ENCODE results near the gene PRUNE1.
A peak's percentile ranks its signal among the peaks of the same experiment; 100 is the strongest.

Gene PRUNE1

GRCh38 chr1:150979092-150980056 is 28.9 kb upstream of the PRUNE1 start:
- peak; percentile 92 to 95 for DNase-seq

- DNase-seq, result no peak
Measured at GRCh38 chr1:150981177-150981804, 27.0 kb upstream of the PRUNE1 start.

- peak; percentile 39 to 70 for DNase-seq
Measured at GRCh38 chr1:150981805-150982712, 26.2 kb upstream of the PRUNE1 start, which contains the start of gene ANXA9. Gene ANXA9 (plus strand): TSS chr1:150982292. CDS start chr1:150983106, 814 bp downstream.

- no peak for DNase-seq
Measured at GRCh38 chr1:150985179-150985825, 22.9 kb upstream of the PRUNE1 start.

- no peak for DNase-seq
Measured at GRCh38 chr1:150987924-150988323, 20.3 kb upstream of the PRUNE1 start.

GRCh38 chr1:150992626-150993025 is 15.6 kb upstream of the PRUNE1 start:
- DNase-seq, result no peak

- no peak for DNase-seq
Measured at GRCh38 chr1:150994248-150994647, 14.0 kb upstream of the PRUNE1 start.

GRCh38 chr1:150995460-150995859 is 12.8 kb upstream of the PRUNE1 start:
- DNase-seq, result no peak

GRCh38 chr1:150995896-150996295 is 12.4 kb upstream of the PRUNE1 start:
- peak; percentile 36 to 45 for DNase-seq

- DNase-seq, result no peak
Measured at GRCh38 chr1:150997126-150997872, 10.9 kb upstream of the PRUNE1 start.

- DNase-seq, result no peak
Measured at GRCh38 chr1:150997949-150998348, 10.3 kb upstream of the PRUNE1 start.

GRCh38 chr1:150999051-150999674 is 9.1 kb upstream of the PRUNE1 start:
- DNase-seq, result peak; percentile 19 to 67

GRCh38 chr1:150999926-151000325 is 8.3 kb upstream of the PRUNE1 start:
- peak; percentile 21 to 31 for DNase-seq

- no peak for DNase-seq
Measured at GRCh38 chr1:151000408-151000807, 7.8 kb upstream of the PRUNE1 start.

GRCh38 chr1:151001602-151002001 is 6.6 kb upstream of the PRUNE1 start:
- peak; percentile 60 to 79 for DNase-seq

GRCh38 chr1:151002051-151002450 is 6.2 kb upstream of the PRUNE1 start:
- DNase-seq, result peak; percentile 41 to 46

- no peak for DNase-seq
Measured at GRCh38 chr1:151002611-151003010, 5.6 kb upstream of the PRUNE1 start.

GRCh38 chr1:151003180-151003579 is 5.1 kb upstream of the PRUNE1 start:
- DNase-seq, result peak in 1 of 2 donors; percentile 19

- DNase-seq, result no peak
Measured at GRCh38 chr1:151005729-151006319, 2.4 kb upstream of the PRUNE1 start.

GRCh38 chr1:151006327-151007052 is 1.8 kb upstream of the PRUNE1 start, which contains the start of gene MINDY1:
Gene MINDY1 (minus strand): TSS chr1:151006902. CDS start chr1:151002617, 4,285 bp downstream.
- DNase-seq, result peak; percentile 72 to 78

Data from inflammatory macrophage (primary cell).